Common myeloid progenitor, CD34-positive (primary cell): ENCODE data around the gene CD4.

ENCODE experiments used
- CTCF ChIA-PET: fragments of 350-600 bp; sonication (Branson Sonifier 250); formaldehyde crosslinking; loops from one replicate; lab custom pipeline; 2021; ENCODE audit warnings: antibody characterized with exemption; lab: Charles Lee
- POLR2A ChIA-PET: fragments of 350-600 bp; sonication (Branson Sonifier 250); formaldehyde crosslinking; loops from one replicate; lab custom pipeline; 2021; ENCODE audit warnings: antibody characterized with exemption; lab: Charles Lee
- DNase-seq, 3 donors: peaks; one replicate each; pipeline versions ENCODE4 v3.0.0 to v3.0.0-alpha.2; 2013
- H3K27ac ChIP-seq, 2 experiments: 1 replicate in 1 of 2; 2 replicates in 1 of 2; pipeline ENCODE4 v1.7.0; 2013; ENCODE audit warnings: inconsistent platforms in 2 of 2, low read length in 2 of 2, mild to moderate bottlenecking in 2 of 2, low read depth in 1 of 2, moderate library complexity in 1 of 2; ENCODE audit not compliant: severe bottlenecking in 2 of 2, insufficient read depth in 1 of 2, poor library complexity in 1 of 2
- H3K27me3 ChIP-seq, 5 experiments: replicated peaks in 2 of 5; 1 replicate in 3 of 5; 2 replicates in 2 of 5; pipeline versions ENCODE4 v1.6.1 to v1.7.0; 2013; ENCODE audit warnings: low read length in 4 of 5, mild to moderate bottlenecking in 2 of 5, moderate library complexity in 2 of 5, inconsistent platforms in 1 of 5; ENCODE audit not compliant: insufficient read depth in 5 of 5, control insufficient read depth in 4 of 5
- H3K36me3 ChIP-seq, 4 experiments: 1 replicate in 2 of 4; 2 replicates in 2 of 4; pipeline versions ENCODE4 v1.6.1 to v1.7.0; 2013; ENCODE audit warnings: low read length in 3 of 4, control low read depth in 1 of 4, mild to moderate bottlenecking in 1 of 4; ENCODE audit not compliant: control insufficient read depth in 4 of 4, insufficient read depth in 4 of 4
- H3K4me1 ChIP-seq, 4 experiments: 1 replicate in 3 of 4; 2 replicates in 1 of 4; pipeline versions ENCODE4 v1.6.1 to v1.7.1; 2013; ENCODE audit warnings: low read length in 3 of 4, mild to moderate bottlenecking in 3 of 4, control low read depth in 1 of 4, inconsistent platforms in 1 of 4, moderate library complexity in 1 of 4; ENCODE audit not compliant: control insufficient read depth in 4 of 4, insufficient read depth in 4 of 4; ENCODE audit errors: control extremely low read depth in 1 of 4
- H3K4me3 ChIP-seq, 7 experiments: 1 replicate in 4 of 7; 2 replicates in 3 of 7; pipeline versions ENCODE4 v1.5.1 to v1.7.0; 2013; ENCODE audit warnings: mild to moderate bottlenecking in 7 of 7, low read length in 6 of 7, moderate library complexity in 6 of 7, inconsistent platforms in 2 of 7, low read depth in 2 of 7, control low read depth in 1 of 7; ENCODE audit not compliant: insufficient read depth in 4 of 7, control insufficient read depth in 1 of 7; ENCODE audit errors: extremely low read depth in 1 of 7
- H3K9me3 ChIP-seq, 5 experiments: 1 replicate in 4 of 5; 2 replicates in 1 of 5; pipeline versions ENCODE4 v1.6.1 to v1.7.1; 2013; ENCODE audit warnings: low read length in 4 of 5, mild to moderate bottlenecking in 2 of 5, inconsistent platforms in 1 of 5, low read depth in 1 of 5, moderate library complexity in 1 of 5; ENCODE audit not compliant: control insufficient read depth in 4 of 5, insufficient read depth in 2 of 5; ENCODE audit errors: control extremely low read depth in 1 of 5
- WGBS: methylation state at CpG from one replicate; pipeline ENCODE4 v1.1.5; 2013; ENCODE audit not compliant: insufficient coverage; 5-methylcytosine and 5-hydroxymethylcytosine counted together

Gene CD4

GRCh38 chr12:6834873-6835272 lies 45.5 kb downstream of the CD4 start:
- Histone ChIP-seq H3K27ac (no peak overlapping the region), H3K4me3 (no peak overlapping the region), H3K27me3 (peaks cover 0 to 2% (median 0%) of the 10 kb centered on the region in 5 experiments), H3K36me3 (peaks cover 2 to 64% (median 4%) of the 10 kb centered on the region in 4 experiments), H3K9me3 (no peaks in the 10 kb centered on the region), H3K4me1 (peaks cover 0 to 4% (median 0%) of the 10 kb centered on the region in 4 experiments)
- ChIA-PET CTCF (interaction anchor here (0.8 to 5.1 kb wide), 15 partner anchors 9 to 101 kb away, joined by 3 to 39 read pairs (median 5); partner anchors contain the start of genes CDCA3, GPR162, LAG3 and MLF2), POLR2A (no interaction called here)
- 87% methylated on average over 3 of the region's 5 CpGs for WGBS
- no peak for DNase-seq

- POLR2A ChIA-PET = no interaction called here
Measured at GRCh38 chr12:6836851-6837250, 47.5 kb downstream of the CD4 start.

GRCh38 chr12:6837370-6838060 lies 48.2 kb downstream of the CD4 start:
- Histone ChIP-seq H3K4me1 (peaks cover 0 to 2% (median 0%) of the 10 kb centered on the region in 4 experiments), H3K36me3 (peaks cover 2 to 51% (median 6%) of the 10 kb centered on the region in 4 experiments), H3K9me3 (no peaks in the 10 kb centered on the region), H3K4me3 (no peak overlapping the region), H3K27ac (no peak overlapping the region), H3K27me3 (no peaks in the 10 kb centered on the region)
- ChIA-PET POLR2A (no interaction called here), CTCF (interaction anchor here (1.3 to 4.8 kb wide), 7 partner anchors 10 to 85 kb away, joined by 4 to 39 read pairs (median 7); partner anchors contain the start of genes CDCA3, MLF2 and USP5)
- WGBS = 99% methylated on average over 22 of the region's 26 CpGs
- DNase-seq = no peak

More at GRCh38 chr12:6836851-6837250, 47.5 kb downstream of the CD4 start:
- no peaks in the 10 kb centered on the region for H3K9me3 ChIP-seq
- no peak overlapping the region for H3K4me3 ChIP-seq
- peaks cover 2 to 56% (median 6%) of the 10 kb centered on the region in 4 experiments for H3K36me3 ChIP-seq
- H3K27me3 ChIP-seq = no peaks in the 10 kb centered on the region
- H3K4me1 ChIP-seq = peaks cover 0 to 2% (median 0%) of the 10 kb centered on the region in 4 experiments
- CTCF ChIA-PET = interaction anchor here (1.1 to 5.1 kb wide), 11 partner anchors 7 to 84 kb away, joined by 3 to 39 read pairs (median 6); partner anchors contain the start of genes CDCA3, MLF2 and USP5
- WGBS = 95% methylated on average over 14 of the region's 16 CpGs
- no peak overlapping the region for H3K27ac ChIP-seq
- no peak for DNase-seq

- no peak for DNase-seq
- ChIA-PET CTCF (interaction anchor here (1.5 to 3.4 kb wide), 4 partner anchors 8 to 85 kb away, joined by 4 to 12 read pairs (median 6); partner anchors contain the start of gene MLF2), POLR2A (no interaction called here)
- Histone ChIP-seq H3K9me3 (no peaks in the 10 kb centered on the region), H3K36me3 (peaks cover 2 to 52% (median 8%) of the 10 kb centered on the region in 4 experiments), H3K27ac (no peak overlapping the region), H3K4me3 (no peak overlapping the region), H3K4me1 (peaks cover 0 to 2% (median 0%) of the 10 kb centered on the region in 4 experiments), H3K27me3 (no peaks in the 10 kb centered on the region)
- WGBS = 98% methylated on average over 13 of the region's 16 CpGs
Measured at GRCh38 chr12:6838854-6839253, 49.5 kb downstream of the CD4 start.

- no peak overlapping the region for H3K4me3 ChIP-seq
- ChIA-PET CTCF (interaction anchor here (1.1 to 3.4 kb wide), 5 partner anchors 9 to 216 kb away, joined by 3 to 12 read pairs (median 6); partner anchors contain the start of gene MLF2), POLR2A (no interaction called here)
- WGBS = 93% methylated on average over 8 of the region's 10 CpGs
- no peaks in the 10 kb centered on the region for H3K27me3 ChIP-seq
- H3K9me3 ChIP-seq = no peaks in the 10 kb centered on the region
- no peak overlapping the region for H3K27ac ChIP-seq
- DNase-seq = no peak
- H3K36me3 ChIP-seq = peaks cover 2 to 50% (median 8%) of the 10 kb centered on the region in 4 experiments
- H3K4me1 ChIP-seq = peaks cover 0 to 2% (median 0%) of the 10 kb centered on the region in 4 experiments
Measured at GRCh38 chr12:6839482-6840201, 50.3 kb downstream of the CD4 start.

- H3K4me1 ChIP-seq = peaks cover 0 to 2% (median 0%) of the 10 kb centered on the region in 4 experiments
- peaks cover 4 to 57% (median 10%) of the 10 kb centered on the region in 4 experiments for H3K36me3 ChIP-seq
- 100% methylated on average over 1 of the region's 1 CpG for WGBS
- ChIA-PET POLR2A (no interaction called here), CTCF (interaction anchor here (1.1 to 2.3 kb wide), 4 partner anchors 10 to 216 kb away, joined by 3 to 6 read pairs (median 4); no protein-coding TSS in a partner anchor)
- H3K27ac ChIP-seq = no peak overlapping the region
- H3K4me3 ChIP-seq = no peak overlapping the region
- DNase-seq = peak in 2 of 3 donors; percentile 25 to 50
- H3K27me3 ChIP-seq = no peaks in the 10 kb centered on the region
- no peaks in the 10 kb centered on the region for H3K9me3 ChIP-seq
Measured at GRCh38 chr12:6840330-6840729, 51.0 kb downstream of the CD4 start.
